ENCODE data around the gene NREP. TPM values are rescaled to one million over a fixed set of nuclear protein-coding genes. Genes with fewer than 3 reads are reported as not detected.

NREP gene
- total and polyA plus RNA-seq, 10 of the 15 experiments (the other 5 are each of a cell fraction or from before 2014, with no cell fraction given), result 20.6 to 117 (median 32.2) TPM

- no peak for FAIRE-seq
- no peaks in the 10 kb centered on the region for H3K36me3 ChIP-seq (ENCODE audit: control insufficient read depth in 2 of 2, insufficient read depth in 2 of 2, low read length in 1 of 2)
- POLR2A ChIA-PET, result interaction anchor here (0.6 kb wide), 1 partner anchor 28 kb away, joined by 4 read pairs; no protein-coding TSS in a partner anchor
- H3K27ac ChIP-seq (ENCODE audit: control insufficient read depth, insufficient read depth), result no peak overlapping the region
- intact Hi-C loops (cut with micrococcal nuclease; ENCODE audit: unreplicated experiment), result no loop called here
- no peaks in the 10 kb centered on the region for H3K27me3 ChIP-seq (replicated peaks in 1 of 2; ENCODE audit: control insufficient read depth in 2 of 2, insufficient read depth in 2 of 2, low read length in 1 of 2)
- no peaks in the 10 kb centered on the region for H4K20me1 ChIP-seq (ENCODE audit: control insufficient read depth, insufficient read depth)
- no peaks in the 10 kb centered on the region for H3K79me2 ChIP-seq (ENCODE audit: control insufficient read depth, insufficient read depth, low read length)
- no peak overlapping the region for H3K4me3 ChIP-seq
- H3K4me1 ChIP-seq (ENCODE audit: control insufficient read depth, insufficient read depth, low read length), result no peaks in the 10 kb centered on the region
- no peak overlapping the region for H3K4me2 ChIP-seq (ENCODE audit: control insufficient read depth, insufficient read depth)
- SMC1A ChIA-PET (ENCODE audit: uncharacterized antibody, unreplicated experiment), result interaction anchor here (0.9 to 1.3 kb wide), 2 partner anchors 19 to 278 kb away, joined by 4 read pairs; no protein-coding TSS in a partner anchor
- BruUV-seq (replicated peaks), result no TSS peak
- 36% methylated on average over 6 of the region's 6 CpGs for WGBS (ENCODE audit: insufficient coverage, insufficient replicate concordance, low lambda C conversion rate, missing lambda C conversion rate)
- no peak for ATAC-seq
- RAD21 ChIA-PET (ENCODE audit: unreplicated experiment), result interaction anchor here (1.5 kb wide), 1 partner anchor 11 kb away, joined by 3 read pairs; no protein-coding TSS in a partner anchor
- CTCF ChIA-PET, result interaction anchor here (0.7 kb wide), 1 partner anchor 67 kb away, joined by 3 read pairs; no protein-coding TSS in a partner anchor
- no peak for DNase-seq (ENCODE audit: low read depth, low spot score)
- H3K9ac ChIP-seq (ENCODE audit: control insufficient read depth, insufficient read depth, low read length), result no peak overlapping the region
- no peak overlapping the region for H2AFZ ChIP-seq (ENCODE audit: control insufficient read depth, low read depth, low read length)
- in situ Hi-C loops (cut with MboI), result loop anchor here (5.0 kb wide), 1 partner anchor 470 kb away; no protein-coding TSS in a partner anchor
- TF ChIP-seq MEF2B (IDR thresholded peaks at IDR 0.05; ENCODE audit: partially characterized antibody, poor library complexity, severe bottlenecking) (no peak), MXI1 (IDR thresholded peaks at IDR 0.05; ENCODE audit: low read depth, low read length) (no peak), IRF4 (IDR thresholded peaks at IDR 0.05; ENCODE audit: low read depth, low read length) (no peak), YY1 (IDR thresholded peaks at IDR 0.05; ENCODE audit: low read depth, low read length) (no peak), FOXM1 (IDR thresholded peaks at IDR 0.05; ENCODE audit: low read depth, low read length) (no peak), POU2F2 (IDR thresholded peaks at IDR 0.05; ENCODE audit: borderline replicate concordance, low read depth, low read length) (no peak), PBX3 (IDR thresholded peaks at IDR 0.05; ENCODE audit: insufficient replicate concordance, low read depth, low read length) (no peak), POLR2AphosphoS5 (IDR thresholded peaks at IDR 0.05; ENCODE audit: low read length) (no peak), BMI1 (IDR thresholded peaks at IDR 0.05; ENCODE audit: borderline replicate concordance) (no peak), SREBF2 (IDR thresholded peaks at IDR 0.05; ENCODE audit: low read length) (no peak), PAX8 (IDR thresholded peaks at IDR 0.05) (no peak), NFYB (IDR thresholded peaks at IDR 0.05; ENCODE audit: insufficient read depth, low read depth, low read length) (no peak), E4F1 (IDR thresholded peaks at IDR 0.05; ENCODE audit: borderline replicate concordance, partially characterized antibody) (no peak), SMARCA5 (IDR thresholded peaks at IDR 0.05) (no peak), HDAC2 (IDR thresholded peaks at IDR 0.05) (no peak), ZNF687 (IDR thresholded peaks at IDR 0.05) (no peak), RBBP5 (conservative IDR thresholded peaks at IDR 0.05) (no peak)
- no peaks in the 10 kb centered on the region for H3K9me3 ChIP-seq (replicated peaks; ENCODE audit: control insufficient read depth, insufficient read depth, low read length)
Measured at GRCh38 chr5:111682641-111683040, 74.4 kb downstream of the NREP start.

All from GM12878 (cell line).